Bronchial epithelial cell (primary cell): ENCODE data around the gene RNASE1. TPM values are rescaled to one million over a fixed set of nuclear protein-coding genes. Genes with fewer than 3 reads are reported as not detected.
A peak's percentile ranks its signal among the peaks of the same experiment; 100 is the strongest.
"Not testable (repeated sequence)": the region's sequence is repeated elsewhere in the genome, so short reads cannot be mapped to it uniquely, and the experiment has no call there.

Experiments
- DNase-seq: peaks from one replicate; pipeline ENCODE4 v3.0.0-alpha.2; 2010; ENCODE audit warnings: low read depth
- FAIRE-seq: peaks from 2 replicates; lab custom pipeline; 2011; peaks lifted over from hg19 to GRCh38; lab: Jason Lieb, UNC
- H3K27me3 ChIP-seq: 2 replicates; pipeline ENCODE4 v1.5.1; 2011; ENCODE audit warnings: low read length; ENCODE audit not compliant: control insufficient read depth, insufficient read depth
- H3K36me3 ChIP-seq: 2 replicates; pipeline ENCODE4 v1.5.1; 2011; ENCODE audit warnings: low read length; ENCODE audit not compliant: control insufficient read depth, insufficient read depth
- H3K4me3 ChIP-seq: 2 replicates; pipeline ENCODE4 v1.5.1; 2011; ENCODE audit warnings: mild to moderate bottlenecking, low read depth, low read length, control low read depth
- CTCF ChIP-seq: IDR thresholded peaks from 2 replicates; pipeline ENCODE4 v1.5.1; 2011; ENCODE audit warnings: mild to moderate bottlenecking, moderate library complexity, low read length, control low read depth, inconsistent platforms; ENCODE audit not compliant: insufficient read depth, severe bottlenecking
- total RNA-seq: library from RNA; depleted of rRNA; stranded (reverse); fragments of >200 nt; gene quantifications from 2 replicates; pipeline ENCODE4 v1.2.1, GENCODE V29; 2014

The RNASE1 gene
- total RNA-seq, 1 donor from 2014 or later: not detected

GRCh38 chr14:20837831-20838230 is 35.2 kb upstream of the RNASE1 start:
- Histone ChIP-seq H3K4me3 (no peak overlapping the region), H3K27me3 (no peaks in the 10 kb centered on the region), H3K36me3 (no peaks in the 10 kb centered on the region)
- no peak for DNase-seq
- no peak for TF ChIP-seq CTCF
- no peak for FAIRE-seq

GRCh38 chr14:20836668-20837338 is 34.2 kb upstream of the RNASE1 start:
- DNase-seq (peak; percentile 52), FAIRE-seq (peak; percentile 83)
- H3K36me3 ChIP-seq: no peaks in the 10 kb centered on the region
- peak; percentile 36 for TF ChIP-seq CTCF
- H3K27me3 ChIP-seq: no peaks in the 10 kb centered on the region
- no peak overlapping the region for H3K4me3 ChIP-seq

GRCh38 chr14:20834899-20835298 is 32.3 kb upstream of the RNASE1 start:
- Histone ChIP-seq H3K4me3 (no peak overlapping the region), H3K27me3 (no peaks in the 10 kb centered on the region), H3K36me3 (no peaks in the 10 kb centered on the region)
- TF ChIP-seq CTCF: no peak
- FAIRE-seq: no peak
- DNase-seq: no peak

GRCh38 chr14:20830831-20831230 is 28.2 kb upstream of the RNASE1 start:
- H3K4me3 ChIP-seq: no peak overlapping the region
- H3K36me3 ChIP-seq: no peaks in the 10 kb centered on the region
- H3K27me3 ChIP-seq: no peaks in the 10 kb centered on the region
- FAIRE-seq (no peak), DNase-seq (no peak)
- no peak for TF ChIP-seq CTCF

- FAIRE-seq, H3K27me3 ChIP-seq, H3K4me3 ChIP-seq, H3K36me3 ChIP-seq: not testable (repeated sequence)
- DNase-seq: peak; percentile 29
Observed at GRCh38 chr14:20828024-20828694, 25.5 kb upstream of the RNASE1 start.

GRCh38 chr14:20827326-20827725 is 24.7 kb upstream of the RNASE1 start:
- DNase-seq (no peak), FAIRE-seq (no peak)
- Histone ChIP-seq H3K27me3 (no peaks in the 10 kb centered on the region), H3K36me3 (no peaks in the 10 kb centered on the region), H3K4me3 (no peak overlapping the region)
- no peak for TF ChIP-seq CTCF

GRCh38 chr14:20826666-20827065 is 24.0 kb upstream of the RNASE1 start:
- FAIRE-seq, H3K4me3 ChIP-seq: not testable (repeated sequence)
- peak; percentile 11 for DNase-seq

More at GRCh38 chr14:20826666-20827065, 24.0 kb upstream of the RNASE1 start:
- not testable (repeated sequence) for H3K27me3 ChIP-seq, H3K36me3 ChIP-seq
